RWPE2 (cell line): ENCODE measurements around the gene SH3GL2.

Experiments used
- ATAC-seq: fragments of 200-7000 bp; cut with Tn5 transposase; 3 replicates; pipeline ENCODE4 v1.9.1; 2021; ENCODE audit warnings: low read depth
- DNase-seq: peaks from one replicate; pipeline ENCODE4 v3.0.0-alpha.2; 2020; ENCODE audit warnings: low spot score
- H3K27ac ChIP-seq: fragments of 450-650 bp; 2 replicates; pipeline ENCODE4 v1.5.1; 2017; ENCODE audit warnings: mild to moderate bottlenecking; ENCODE audit not compliant: poor library complexity, severe bottlenecking
- H3K27me3 ChIP-seq: fragments of 250-450 bp; sonication (Bioruptor Pico); 2 replicates; pipeline ENCODE4 v1.5.1; 2021; ENCODE audit warnings: mild to moderate bottlenecking, moderate library complexity; ENCODE audit not compliant: insufficient read depth, poor library complexity, severe bottlenecking
- H3K36me3 ChIP-seq: fragments of 250-450 bp; sonication (Bioruptor Pico); 2 replicates; pipeline ENCODE4 v1.5.1; 2020; ENCODE audit warnings: low read depth, mild to moderate bottlenecking, moderate library complexity
- H3K4me1 ChIP-seq: fragments of 250-450 bp; sonication (Bioruptor Pico); 2 replicates; pipeline ENCODE4 v1.5.1; 2021; ENCODE audit warnings: mild to moderate bottlenecking, moderate library complexity; ENCODE audit not compliant: insufficient read depth, poor library complexity, severe bottlenecking
- H3K4me3 ChIP-seq: fragments of 250-450 bp; sonication (Bioruptor Pico); 2 replicates; pipeline ENCODE4 v1.5.1; 2021; ENCODE audit warnings: mild to moderate bottlenecking, moderate library complexity; ENCODE audit not compliant: severe bottlenecking
- H3K9me3 ChIP-seq: fragments of 250-450 bp; sonication (Bioruptor Pico); 2 replicates; pipeline ENCODE4 v1.5.1; 2021; ENCODE audit warnings: mild to moderate bottlenecking, moderate library complexity; ENCODE audit not compliant: severe bottlenecking
- CTCF ChIP-seq: fragments of 450-650 bp; IDR thresholded peaks from one replicate; pipeline ENCODE4 v1.5.1; 2017; ENCODE audit warnings: mild to moderate bottlenecking, moderate library complexity; ENCODE audit not compliant: poor library complexity, severe bottlenecking

SH3GL2 gene

GRCh38 chr9:17726298-17726697 is 147.4 kb downstream of the SH3GL2 start:
- no peaks in the 10 kb centered on the region for H3K4me1 ChIP-seq
- TF ChIP-seq CTCF: no peak
- no peak overlapping the region for H3K27ac ChIP-seq
- peaks cover 1% of the 10 kb centered on the region for H3K9me3 ChIP-seq
- no peaks in the 10 kb centered on the region for H3K27me3 ChIP-seq
- no peak for ATAC-seq
- no peak overlapping the region for H3K4me3 ChIP-seq
- DNase-seq: no peak
- H3K36me3 ChIP-seq: no peaks in the 10 kb centered on the region

GRCh38 chr9:17730899-17731298 is 152.0 kb downstream of the SH3GL2 start:
- DNase-seq: no peak
- no peak for ATAC-seq
- TF ChIP-seq CTCF: no peak
- Histone ChIP-seq H3K4me3 (no peak overlapping the region), H3K27me3 (no peaks in the 10 kb centered on the region), H3K27ac (no peak overlapping the region), H3K36me3 (no peaks in the 10 kb centered on the region), H3K4me1 (no peaks in the 10 kb centered on the region), H3K9me3 (no peaks in the 10 kb centered on the region)

GRCh38 chr9:17731308-17731707 is 152.4 kb downstream of the SH3GL2 start:
- H3K4me1 ChIP-seq: no peaks in the 10 kb centered on the region
- H3K27me3 ChIP-seq: no peaks in the 10 kb centered on the region
- no peaks in the 10 kb centered on the region for H3K9me3 ChIP-seq
- no peak for TF ChIP-seq CTCF
- no peak overlapping the region for H3K27ac ChIP-seq
- H3K4me3 ChIP-seq: no peak overlapping the region
- DNase-seq: no peak
- H3K36me3 ChIP-seq: no peaks in the 10 kb centered on the region
- no peak for ATAC-seq

GRCh38 chr9:17734674-17735073 is 155.8 kb downstream of the SH3GL2 start:
- no peaks in the 10 kb centered on the region for H3K36me3 ChIP-seq
- no peak overlapping the region for H3K4me3 ChIP-seq
- no peak for DNase-seq
- H3K9me3 ChIP-seq: no peaks in the 10 kb centered on the region
- H3K4me1 ChIP-seq: no peaks in the 10 kb centered on the region
- no peaks in the 10 kb centered on the region for H3K27me3 ChIP-seq
- TF ChIP-seq CTCF: no peak
- ATAC-seq: no peak
- H3K27ac ChIP-seq: no peak overlapping the region

- H3K27me3 ChIP-seq: no peaks in the 10 kb centered on the region
- H3K36me3 ChIP-seq: no peaks in the 10 kb centered on the region
- no peak for DNase-seq
- H3K4me3 ChIP-seq: no peak overlapping the region
- TF ChIP-seq CTCF: no peak
- H3K9me3 ChIP-seq: no peaks in the 10 kb centered on the region
- no peak for ATAC-seq
- no peaks in the 10 kb centered on the region for H3K4me1 ChIP-seq
- H3K27ac ChIP-seq: no peak overlapping the region
These were observed 157.0 kb downstream of the SH3GL2 start for GRCh38 chr9:17735859-17736258.
